Measurements from ENCODE around the gene CMC2.

CMC2 gene

DNA sequence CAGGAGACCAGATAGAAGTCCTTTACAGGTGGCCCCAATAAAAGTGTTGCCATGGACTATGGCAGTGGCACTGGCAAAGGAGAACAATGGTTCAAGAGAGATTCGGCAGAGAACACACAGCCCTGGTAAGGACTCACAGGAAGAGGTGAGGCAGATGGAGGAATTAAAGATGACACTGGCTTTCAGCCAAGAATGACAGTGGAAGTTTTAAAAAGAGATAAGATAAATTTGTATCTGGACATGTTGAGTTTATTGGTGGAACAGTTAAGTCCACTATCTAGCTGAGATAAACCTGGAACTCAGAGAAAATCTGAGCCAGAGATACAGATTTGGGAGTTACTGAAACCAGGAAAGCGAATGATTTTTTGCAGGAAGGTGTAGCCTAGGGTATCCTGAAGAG lies 20.1 kb downstream of the CMC2 start:
- no peaks in the 10 kb centered on the region for H3K27me3 ChIP-seq (ENCODE audit: control insufficient read depth, insufficient read depth, low read length)
- no peak overlapping the region for H3K4me3 ChIP-seq (ENCODE audit: low read length)
- H3K4me1 ChIP-seq (ENCODE audit: control insufficient read depth, insufficient read depth, low read length): peaks cover 18% of the 10 kb centered on the region
- no peaks in the 10 kb centered on the region for H3K9me3 ChIP-seq (ENCODE audit: control insufficient read depth, low read length)
- H3K36me3 ChIP-seq (ENCODE audit: control insufficient read depth, insufficient read depth, low read length): no peaks in the 10 kb centered on the region
- H3K9ac ChIP-seq (ENCODE audit: low read length): no peak overlapping the region

- peaks cover 11% of the 10 kb centered on the region for H3K4me1 ChIP-seq (ENCODE audit: control insufficient read depth, insufficient read depth, low read length)
- H3K4me3 ChIP-seq (ENCODE audit: low read length): no peak overlapping the region
- H3K9me3 ChIP-seq (ENCODE audit: control insufficient read depth, low read length): no peaks in the 10 kb centered on the region
- no peaks in the 10 kb centered on the region for H3K27me3 ChIP-seq (ENCODE audit: control insufficient read depth, insufficient read depth, low read length)
- no peak overlapping the region for H3K9ac ChIP-seq (ENCODE audit: low read length)
- no peaks in the 10 kb centered on the region for H3K36me3 ChIP-seq (ENCODE audit: control insufficient read depth, insufficient read depth, low read length)
Observed at GRCh38 chr16:80985611-80986010, 21.1 kb downstream of the CMC2 start.

- no peak overlapping the region for H3K9ac ChIP-seq (ENCODE audit: low read length)
- H3K4me1 ChIP-seq (ENCODE audit: control insufficient read depth, insufficient read depth, low read length): peaks cover 2% of the 10 kb centered on the region
- H3K4me3 ChIP-seq (ENCODE audit: low read length): no peak overlapping the region
- no peaks in the 10 kb centered on the region for H3K36me3 ChIP-seq (ENCODE audit: control insufficient read depth, insufficient read depth, low read length)
- no peaks in the 10 kb centered on the region for H3K9me3 ChIP-seq (ENCODE audit: control insufficient read depth, low read length)
- no peaks in the 10 kb centered on the region for H3K27me3 ChIP-seq (ENCODE audit: control insufficient read depth, insufficient read depth, low read length)
Observed at GRCh38 chr16:80984124-80984892, 22.4 kb downstream of the CMC2 start.

- Histone ChIP-seq H3K9ac (ENCODE audit: low read length) (no peak overlapping the region), H3K27me3 (ENCODE audit: control insufficient read depth, insufficient read depth, low read length) (no peaks in the 10 kb centered on the region), H3K4me1 (ENCODE audit: control insufficient read depth, insufficient read depth, low read length) (no peaks in the 10 kb centered on the region), H3K4me3 (ENCODE audit: low read length) (no peak overlapping the region), H3K36me3 (ENCODE audit: control insufficient read depth, insufficient read depth, low read length) (no peaks in the 10 kb centered on the region), H3K9me3 (ENCODE audit: control insufficient read depth, low read length) (no peaks in the 10 kb centered on the region)
Observed at GRCh38 chr16:80982646-80983045, 24.0 kb downstream of the CMC2 start.

GRCh38 chr16:80981103-80981502 lies 25.6 kb downstream of the CMC2 start:
- Histone ChIP-seq H3K9me3 (ENCODE audit: control insufficient read depth, low read length) (no peaks in the 10 kb centered on the region), H3K36me3 (ENCODE audit: control insufficient read depth, insufficient read depth, low read length) (no peaks in the 10 kb centered on the region), H3K27me3 (ENCODE audit: control insufficient read depth, insufficient read depth, low read length) (no peaks in the 10 kb centered on the region), H3K9ac (ENCODE audit: low read length) (no peak overlapping the region), H3K4me1 (ENCODE audit: control insufficient read depth, insufficient read depth, low read length) (no peaks in the 10 kb centered on the region), H3K4me3 (ENCODE audit: low read length) (no peak overlapping the region)

DNA sequence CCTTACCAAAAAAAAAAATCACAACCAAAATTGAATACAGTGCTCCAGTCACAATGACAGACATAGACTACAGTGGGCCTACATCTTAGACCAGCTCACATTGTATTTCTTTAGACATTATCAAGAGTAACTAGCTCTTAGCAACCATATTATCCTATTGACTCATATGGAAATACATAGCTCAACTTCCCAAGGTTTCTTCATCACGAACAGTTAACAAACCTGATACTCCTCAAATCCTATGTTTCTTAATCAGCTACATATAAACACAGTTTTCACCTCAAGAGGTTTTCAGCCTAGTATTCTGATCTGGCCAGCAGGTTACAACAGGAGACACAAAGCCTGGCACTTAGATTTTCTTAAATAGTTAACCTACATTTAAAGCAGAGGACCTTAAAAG lies 29.7 kb downstream of the CMC2 start:
- peaks cover 3% of the 10 kb centered on the region for H3K4me1 ChIP-seq (ENCODE audit: control insufficient read depth, insufficient read depth, low read length)
- no peaks in the 10 kb centered on the region for H3K36me3 ChIP-seq (ENCODE audit: control insufficient read depth, insufficient read depth, low read length)
- H3K9me3 ChIP-seq (ENCODE audit: control insufficient read depth, low read length): no peaks in the 10 kb centered on the region
- H3K4me3 ChIP-seq (ENCODE audit: low read length): no peak overlapping the region
- H3K27me3 ChIP-seq (ENCODE audit: control insufficient read depth, insufficient read depth, low read length): no peaks in the 10 kb centered on the region
- H3K9ac ChIP-seq (ENCODE audit: low read length): no peak overlapping the region

GRCh38 chr16:80974649-80975376 lies 31.9 kb downstream of the CMC2 start:
- no peaks in the 10 kb centered on the region for H3K36me3 ChIP-seq (ENCODE audit: control insufficient read depth, insufficient read depth, low read length)
- H3K27me3 ChIP-seq (ENCODE audit: control insufficient read depth, insufficient read depth, low read length): no peaks in the 10 kb centered on the region
- H3K4me3 ChIP-seq (ENCODE audit: low read length): no peak overlapping the region
- no peaks in the 10 kb centered on the region for H3K9me3 ChIP-seq (ENCODE audit: control insufficient read depth, low read length)
- no peak overlapping the region for H3K9ac ChIP-seq (ENCODE audit: low read length)
- peaks cover 3% of the 10 kb centered on the region for H3K4me1 ChIP-seq (ENCODE audit: control insufficient read depth, insufficient read depth, low read length)

DNA sequence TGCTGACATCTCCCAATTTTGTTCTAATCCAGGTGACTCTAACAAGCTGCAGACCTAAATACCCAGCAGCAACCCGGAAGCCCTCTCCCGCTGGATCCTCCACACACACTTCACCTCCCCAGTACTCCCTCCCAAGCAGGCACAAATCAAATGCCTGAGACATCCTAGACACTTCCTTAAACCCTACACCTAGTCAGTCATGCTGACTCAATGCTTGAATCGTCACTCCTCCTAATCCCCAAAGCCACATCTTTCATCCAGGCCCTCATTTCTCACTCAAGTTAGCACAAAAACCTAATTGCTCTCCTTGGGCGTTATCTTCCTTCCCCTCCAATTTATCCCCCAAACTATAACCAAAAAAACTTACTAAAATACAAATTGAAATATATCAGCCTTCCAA lies 32.7 kb downstream of the CMC2 start:
- no peak overlapping the region for H3K9ac ChIP-seq (ENCODE audit: low read length)
- H3K9me3 ChIP-seq (ENCODE audit: control insufficient read depth, low read length): no peaks in the 10 kb centered on the region
- no peaks in the 10 kb centered on the region for H3K27me3 ChIP-seq (ENCODE audit: control insufficient read depth, insufficient read depth, low read length)
- no peak overlapping the region for H3K4me3 ChIP-seq (ENCODE audit: low read length)
- H3K4me1 ChIP-seq (ENCODE audit: control insufficient read depth, insufficient read depth, low read length): peaks cover 3% of the 10 kb centered on the region
- no peaks in the 10 kb centered on the region for H3K36me3 ChIP-seq (ENCODE audit: control insufficient read depth, insufficient read depth, low read length)

DNA sequence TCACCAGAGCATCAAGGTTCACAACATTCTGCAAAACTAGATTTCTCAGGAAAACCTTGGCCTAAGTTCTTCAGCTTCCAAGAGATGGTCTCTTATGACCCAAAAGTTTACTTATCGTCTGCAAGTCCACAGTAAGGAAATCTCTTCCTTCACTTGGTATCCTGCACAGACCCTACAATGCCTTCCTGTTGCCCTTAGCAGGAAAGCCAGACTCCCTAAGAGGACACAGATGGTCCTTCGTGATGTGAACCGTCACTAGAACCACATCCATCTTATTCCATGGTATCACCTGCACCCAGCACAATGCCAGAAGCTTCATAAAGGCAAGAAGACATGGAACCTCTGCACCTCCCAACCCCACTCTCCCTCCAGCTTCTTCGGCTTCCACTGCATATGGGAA lies 34.1 kb downstream of the CMC2 start:
- H3K9ac ChIP-seq (ENCODE audit: low read length): no peak overlapping the region
- H3K9me3 ChIP-seq (ENCODE audit: control insufficient read depth, low read length): no peaks in the 10 kb centered on the region
- H3K4me3 ChIP-seq (ENCODE audit: low read length): no peak overlapping the region
- no peaks in the 10 kb centered on the region for H3K36me3 ChIP-seq (ENCODE audit: control insufficient read depth, insufficient read depth, low read length)
- H3K4me1 ChIP-seq (ENCODE audit: control insufficient read depth, insufficient read depth, low read length): peaks cover 3% of the 10 kb centered on the region
- no peaks in the 10 kb centered on the region for H3K27me3 ChIP-seq (ENCODE audit: control insufficient read depth, insufficient read depth, low read length)

GRCh38 chr16:80971819-80972218 lies 34.9 kb downstream of the CMC2 start:
- Histone ChIP-seq H3K27me3 (ENCODE audit: control insufficient read depth, insufficient read depth, low read length) (no peaks in the 10 kb centered on the region), H3K4me1 (ENCODE audit: control insufficient read depth, insufficient read depth, low read length) (peaks cover 3% of the 10 kb centered on the region), H3K9ac (ENCODE audit: low read length) (no peak overlapping the region), H3K9me3 (ENCODE audit: control insufficient read depth, low read length) (no peaks in the 10 kb centered on the region), H3K36me3 (ENCODE audit: control insufficient read depth, insufficient read depth, low read length) (no peaks in the 10 kb centered on the region), H3K4me3 (ENCODE audit: low read length) (no peak overlapping the region)

DNA sequence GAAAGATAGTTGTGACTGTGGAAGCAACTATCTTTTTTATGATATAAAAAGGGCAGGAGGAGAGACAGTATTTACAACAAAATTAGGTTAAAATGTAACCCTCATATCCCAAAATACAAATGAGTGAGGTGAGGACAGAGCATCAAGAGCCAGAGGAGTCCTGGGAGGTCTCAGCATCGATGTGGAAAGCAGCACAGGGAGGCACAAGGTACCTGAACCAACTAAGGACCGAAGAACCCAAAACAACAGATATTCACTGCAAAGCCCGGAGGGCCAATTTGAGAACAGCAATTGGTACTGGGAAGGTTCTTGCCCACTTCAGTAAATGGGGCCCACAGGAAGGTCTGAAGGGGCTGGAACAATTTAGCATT lies 37.6 kb downstream of the CMC2 start:
- Histone ChIP-seq H3K4me3 (ENCODE audit: low read length) (no peak overlapping the region), H3K9ac (ENCODE audit: low read length) (no peak overlapping the region), H3K27me3 (ENCODE audit: control insufficient read depth, insufficient read depth, low read length) (no peaks in the 10 kb centered on the region), H3K9me3 (ENCODE audit: control insufficient read depth, low read length) (no peaks in the 10 kb centered on the region), H3K4me1 (ENCODE audit: control insufficient read depth, insufficient read depth, low read length) (no peaks in the 10 kb centered on the region), H3K36me3 (ENCODE audit: control insufficient read depth, insufficient read depth, low read length) (no peaks in the 10 kb centered on the region)

GRCh38 chr16:80968386-80969113 lies 38.1 kb downstream of the CMC2 start:
- no peaks in the 10 kb centered on the region for H3K27me3 ChIP-seq (ENCODE audit: control insufficient read depth, insufficient read depth, low read length)
- no peaks in the 10 kb centered on the region for H3K36me3 ChIP-seq (ENCODE audit: control insufficient read depth, insufficient read depth, low read length)
- H3K9me3 ChIP-seq (ENCODE audit: control insufficient read depth, low read length): no peaks in the 10 kb centered on the region
- no peak overlapping the region for H3K9ac ChIP-seq (ENCODE audit: low read length)
- H3K4me1 ChIP-seq (ENCODE audit: control insufficient read depth, insufficient read depth, low read length): no peaks in the 10 kb centered on the region
- no peak overlapping the region for H3K4me3 ChIP-seq (ENCODE audit: low read length)
